ENCODE results near the gene ABCD3.

- TF ChIP-seq CTCF (IDR thresholded peaks at IDR 0.05 in 4 of 5, conservative IDR thresholded peaks at IDR 0.05 in 1 of 5) (no peak), POLR2A (IDR thresholded peaks at IDR 0.05) (no peak)
Observed at GRCh38 chr1:94384485-94385265, 33.5 kb upstream of the ABCD3 start.

Measured in gastrocnemius medialis (tissue), 4 donors.